GM19463 (cell line): ENCODE results near the gene SH3BP1.
"Not testable (repeated sequence)": the region's sequence is repeated elsewhere in the genome, so short reads cannot be mapped to it uniquely, and the experiment has no call there.

Experiments used
- ATAC-seq: cut with Tn5 transposase; IDR thresholded peaks from one replicate; pipeline ENCODE4 v1.9.1; 2021; ENCODE audit warnings: mild to moderate bottlenecking, moderate library complexity; ENCODE audit not compliant: unreplicated experiment

Gene SH3BP1

DNA sequence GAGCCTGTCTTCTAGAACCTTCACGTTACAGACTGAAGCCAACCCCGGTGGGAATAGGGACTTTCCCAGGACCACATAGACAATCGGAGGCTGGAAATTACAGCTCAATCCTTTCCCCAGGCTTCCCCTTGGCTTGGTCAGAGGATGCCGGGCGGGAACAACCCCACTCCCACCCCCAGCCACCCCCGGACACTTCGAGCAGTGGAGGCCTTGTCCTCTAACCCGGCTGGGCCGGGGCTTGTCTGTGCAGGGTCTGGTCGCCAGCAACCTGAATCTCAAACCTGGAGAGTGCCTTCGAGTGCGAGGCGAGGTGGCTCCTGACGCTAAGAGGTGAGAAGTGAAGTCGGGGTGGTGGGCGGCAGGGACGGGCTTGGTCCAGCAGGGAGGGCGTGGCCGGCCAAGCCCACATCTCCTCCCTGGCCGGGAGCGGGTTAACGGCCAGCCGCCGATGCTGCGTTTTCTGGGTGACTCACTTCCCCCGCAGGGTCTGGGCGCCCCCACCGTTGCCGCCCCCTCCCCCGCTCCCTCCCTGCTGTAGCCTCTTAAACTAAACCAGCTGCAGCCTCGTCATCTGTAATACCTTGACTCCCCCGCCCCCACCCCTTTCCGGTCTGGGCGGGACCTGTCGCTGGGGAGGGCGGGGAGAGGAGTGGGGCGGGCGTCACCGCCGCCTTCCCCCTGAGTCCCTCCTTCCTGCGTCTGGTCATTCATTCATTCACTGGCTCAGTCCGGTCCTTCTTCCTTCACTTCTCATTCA is 37.4 kb downstream of the SH3BP1 start:
- ATAC-seq = peak; percentile 59

DNA sequence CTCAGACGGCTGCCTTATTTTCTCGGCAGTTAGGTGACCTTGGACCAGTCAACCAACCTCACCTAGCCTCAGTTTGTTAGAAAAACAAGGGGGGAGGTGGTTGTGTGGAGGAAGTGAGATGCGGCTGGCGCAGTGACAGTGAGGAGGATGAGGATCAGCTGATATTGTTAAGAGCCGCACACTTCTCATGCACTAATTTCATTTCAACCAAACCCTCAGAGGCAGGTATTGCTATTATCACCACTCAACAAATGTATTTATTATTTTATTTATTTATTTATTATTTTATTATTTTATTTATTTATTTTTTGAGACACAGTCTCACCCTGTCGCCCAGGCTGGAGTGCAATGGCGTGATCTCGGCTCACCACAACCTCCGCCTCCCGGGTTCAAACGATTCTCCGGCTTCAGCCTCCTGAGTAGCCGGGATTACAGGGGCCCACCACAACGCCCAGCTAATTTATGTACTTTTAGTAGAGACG is 38.1 kb downstream of the SH3BP1 start:
- peak; percentile 1 for ATAC-seq

DNA sequence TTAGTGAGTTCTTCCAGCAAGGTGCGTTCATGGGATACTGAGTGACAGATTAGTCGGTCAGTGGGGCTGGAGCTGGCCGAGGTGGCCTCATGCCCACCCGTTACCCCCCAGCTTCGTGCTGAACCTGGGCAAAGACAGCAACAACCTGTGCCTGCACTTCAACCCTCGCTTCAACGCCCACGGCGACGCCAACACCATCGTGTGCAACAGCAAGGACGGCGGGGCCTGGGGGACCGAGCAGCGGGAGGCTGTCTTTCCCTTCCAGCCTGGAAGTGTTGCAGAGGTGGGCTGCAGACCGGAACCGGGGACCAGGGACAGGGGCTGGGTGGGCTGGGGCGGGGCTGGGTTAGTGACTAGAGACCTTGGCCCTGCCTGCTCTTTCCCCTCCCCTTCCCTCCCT is 38.9 kb downstream of the SH3BP1 start:
- ATAC-seq = no peak

DNA sequence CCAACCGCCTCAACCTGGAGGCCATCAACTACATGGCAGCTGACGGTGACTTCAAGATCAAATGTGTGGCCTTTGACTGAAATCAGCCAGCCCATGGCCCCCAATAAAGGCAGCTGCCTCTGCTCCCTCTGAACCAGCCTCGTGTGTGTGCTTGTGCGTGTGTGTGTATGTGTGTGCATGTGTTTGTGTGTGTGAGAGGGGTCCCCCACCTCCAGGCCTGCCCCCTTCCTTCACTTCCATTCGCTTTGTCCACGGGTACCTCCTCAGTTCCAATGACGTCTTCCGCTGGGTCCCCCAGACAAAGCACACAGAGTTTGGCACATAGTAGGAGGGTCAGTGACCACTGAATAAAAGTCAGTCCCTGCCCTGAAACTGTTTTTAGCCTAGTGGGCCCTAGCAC is 40.2 kb downstream of the SH3BP1 start:
- ATAC-seq = no peak

DNA sequence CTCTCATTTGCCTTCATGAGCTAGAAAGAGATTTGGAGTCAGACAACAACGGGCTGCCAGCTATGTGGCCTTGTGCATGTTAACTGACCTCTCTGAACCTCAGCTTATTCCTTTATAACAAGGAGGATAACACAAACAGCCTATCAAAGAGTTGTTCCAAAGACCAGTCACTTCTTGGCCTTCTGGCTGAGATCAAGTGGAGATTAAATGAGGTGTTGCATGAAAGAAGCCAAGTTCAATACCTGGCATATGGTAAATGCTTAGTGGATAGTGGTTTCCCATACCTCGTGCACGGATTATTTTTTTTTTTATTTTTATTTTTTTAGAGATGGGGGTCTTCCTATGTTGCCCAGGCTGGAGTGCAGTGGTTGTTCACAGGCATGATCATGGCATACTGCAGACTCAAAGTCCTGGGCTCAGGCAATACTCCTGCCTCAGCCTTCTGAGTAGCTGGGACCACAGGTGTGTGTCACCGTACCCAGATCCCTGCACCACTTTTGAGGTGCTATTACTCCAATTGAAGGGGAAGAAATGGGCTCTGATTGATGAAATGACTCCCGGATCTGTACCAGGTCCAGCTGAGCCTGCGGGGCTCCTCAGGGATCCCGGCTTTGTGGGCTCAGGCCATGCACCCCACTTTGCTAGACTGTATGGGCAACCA is 40.9 kb downstream of the SH3BP1 start:
- no peak for ATAC-seq

DNA sequence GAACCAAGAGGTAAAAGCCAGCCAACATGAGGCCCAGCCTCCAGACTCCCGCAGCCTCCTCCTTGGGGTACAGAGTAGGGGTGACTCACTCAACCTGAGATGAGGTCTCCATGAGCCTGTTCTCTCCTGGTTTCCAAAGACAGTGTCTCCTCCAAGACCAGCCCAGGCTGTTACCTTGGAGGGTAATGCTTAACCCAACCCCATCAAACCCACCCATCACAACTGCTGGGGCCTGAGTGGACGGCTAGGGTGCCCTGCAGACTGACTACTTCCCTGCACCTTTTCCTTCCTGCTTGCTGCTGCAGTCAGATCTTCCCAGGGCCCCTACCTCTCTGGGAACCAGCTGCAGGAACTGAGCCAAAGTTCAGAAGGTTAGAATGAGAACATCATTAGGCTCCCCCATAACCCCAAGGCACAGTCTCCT is 41.5 kb downstream of the SH3BP1 start:
- ATAC-seq = no peak

DNA sequence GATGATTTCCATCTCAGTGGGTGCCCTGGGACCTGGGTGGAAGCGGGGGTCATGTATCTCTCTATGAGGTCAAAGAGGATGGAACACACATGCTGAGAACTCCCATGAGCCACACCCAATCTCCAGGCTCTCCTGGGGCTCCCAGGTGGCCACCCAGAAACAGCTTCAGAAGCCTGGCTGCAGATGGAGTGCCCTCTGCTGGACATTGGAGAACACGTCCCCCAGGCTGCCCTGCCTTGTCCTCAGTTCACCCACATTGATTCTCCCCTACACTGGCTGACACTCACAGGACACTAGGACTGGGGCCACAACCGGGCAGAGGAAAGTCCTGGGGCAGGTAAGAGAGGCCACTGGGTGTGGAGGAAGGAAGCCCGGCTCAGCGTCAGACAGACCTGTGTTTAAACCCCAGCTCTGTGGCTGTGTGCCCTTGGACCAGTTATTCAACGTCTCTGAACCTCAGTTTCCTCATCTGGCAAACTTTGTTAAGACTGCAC is 42.1 kb downstream of the SH3BP1 start:
- no peak for ATAC-seq

DNA sequence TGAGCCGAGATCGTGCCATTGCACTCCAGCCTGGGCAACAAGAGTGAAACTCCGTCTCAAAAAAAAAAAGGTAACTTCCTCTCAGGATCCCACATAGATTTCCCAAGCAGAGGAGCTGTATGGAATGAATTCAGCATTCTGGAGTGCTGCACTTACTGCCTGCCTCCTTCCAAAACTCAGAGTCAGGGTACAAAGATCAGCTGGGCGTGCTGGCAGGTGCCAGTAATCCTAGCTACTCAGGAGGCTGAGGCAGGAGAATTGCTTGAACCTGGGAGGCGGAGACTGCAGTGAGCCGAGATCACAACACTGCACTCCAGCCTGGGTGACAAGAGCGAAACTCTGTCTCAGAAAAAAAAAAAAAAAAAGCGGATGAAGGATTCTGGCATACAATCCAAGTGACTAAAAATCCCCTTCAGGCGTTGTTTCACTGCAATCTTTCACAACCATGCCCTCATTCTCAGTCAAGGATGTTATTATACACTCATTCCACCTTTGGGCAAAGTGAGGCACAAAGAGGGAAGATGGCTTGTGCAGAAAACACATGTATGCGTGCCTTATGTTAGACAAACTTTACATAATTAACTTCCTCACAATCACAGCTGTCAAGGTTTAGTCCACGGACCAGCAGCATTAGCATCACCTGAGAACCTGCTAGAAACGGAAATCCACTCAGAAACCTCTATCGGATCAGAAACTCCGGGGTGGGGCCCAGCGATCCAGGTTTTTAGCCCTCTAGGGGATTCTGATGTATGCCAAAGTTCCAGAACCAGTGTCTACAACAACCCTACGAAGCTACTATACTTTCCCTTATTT is 45.5 kb downstream of the SH3BP1 start:
- no peak for ATAC-seq

DNA sequence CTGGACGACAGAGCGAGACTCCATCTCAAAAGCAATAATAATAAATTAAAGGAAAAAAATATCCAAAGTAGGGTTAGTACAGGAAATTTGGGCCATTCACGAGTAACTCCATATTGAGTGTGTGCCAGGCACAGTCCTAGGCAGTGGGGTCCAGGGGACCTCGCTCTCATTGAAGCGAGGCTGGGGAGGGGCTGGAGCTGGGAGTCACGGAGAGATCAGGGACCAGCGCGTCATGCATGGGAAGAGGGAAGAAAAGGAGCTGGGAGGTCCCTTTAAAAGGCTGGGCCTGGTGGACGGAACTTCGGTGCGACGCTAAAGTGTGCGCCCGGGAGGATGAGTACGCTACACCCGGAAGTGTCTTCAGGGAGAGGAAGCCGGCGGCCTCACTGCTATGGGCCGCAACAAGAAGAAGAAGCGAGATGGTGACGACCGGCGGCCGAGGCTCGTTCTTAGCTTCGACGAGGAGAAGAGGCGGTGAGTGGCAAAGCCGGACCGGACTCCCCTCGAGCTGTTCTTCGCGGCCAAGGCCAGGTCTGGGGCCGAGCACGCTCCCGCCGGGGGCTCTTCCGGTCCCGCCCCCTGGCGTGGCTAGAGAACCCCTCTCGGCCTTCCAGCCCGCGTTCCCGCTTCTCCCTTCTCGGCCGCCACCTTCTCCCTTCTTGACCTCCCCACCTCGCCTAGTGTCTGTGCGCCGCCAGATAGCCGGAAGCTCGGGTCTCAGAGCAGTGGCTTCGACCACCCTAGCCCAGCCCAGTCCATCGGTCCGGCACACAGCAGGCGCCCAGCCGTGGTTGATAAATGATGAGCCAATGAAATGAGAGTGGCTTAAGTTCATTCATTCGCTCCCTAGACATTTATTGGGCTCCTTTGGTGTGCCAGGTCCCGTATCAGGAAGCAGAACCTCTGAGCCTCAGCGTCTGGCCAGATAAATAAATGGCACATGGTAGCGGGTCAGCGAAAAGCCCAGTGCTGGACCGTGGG is 46.8 kb downstream of the SH3BP1 start, which contains the start of gene NOL12:
Gene NOL12 (plus strand): TSS at position 342 of the 981 bp plus-strand sequence. CDS start 50 bp downstream, at position 392.
- peak; percentile 83 for ATAC-seq

DNA sequence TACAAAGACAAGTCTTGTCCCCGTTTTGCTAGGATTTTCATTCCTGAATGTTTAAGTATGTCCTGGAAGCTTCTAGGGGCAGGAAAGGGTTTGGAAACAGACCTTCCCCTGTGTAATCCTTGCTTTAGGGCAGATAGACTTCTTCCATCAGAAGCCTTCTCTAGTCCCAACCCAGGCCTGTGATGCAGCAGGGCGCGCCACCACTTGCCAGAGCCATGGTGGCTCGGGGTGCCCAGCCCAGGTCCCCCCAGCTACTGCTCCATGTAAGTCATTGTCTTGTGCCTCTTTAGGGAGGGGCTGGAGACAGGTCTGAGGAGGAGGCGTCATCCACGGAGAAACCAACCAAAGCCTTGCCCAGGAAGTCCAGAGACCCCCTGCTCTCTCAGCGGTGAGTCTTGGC is 50.9 kb downstream of the SH3BP1 start:
- ATAC-seq = no peak

DNA sequence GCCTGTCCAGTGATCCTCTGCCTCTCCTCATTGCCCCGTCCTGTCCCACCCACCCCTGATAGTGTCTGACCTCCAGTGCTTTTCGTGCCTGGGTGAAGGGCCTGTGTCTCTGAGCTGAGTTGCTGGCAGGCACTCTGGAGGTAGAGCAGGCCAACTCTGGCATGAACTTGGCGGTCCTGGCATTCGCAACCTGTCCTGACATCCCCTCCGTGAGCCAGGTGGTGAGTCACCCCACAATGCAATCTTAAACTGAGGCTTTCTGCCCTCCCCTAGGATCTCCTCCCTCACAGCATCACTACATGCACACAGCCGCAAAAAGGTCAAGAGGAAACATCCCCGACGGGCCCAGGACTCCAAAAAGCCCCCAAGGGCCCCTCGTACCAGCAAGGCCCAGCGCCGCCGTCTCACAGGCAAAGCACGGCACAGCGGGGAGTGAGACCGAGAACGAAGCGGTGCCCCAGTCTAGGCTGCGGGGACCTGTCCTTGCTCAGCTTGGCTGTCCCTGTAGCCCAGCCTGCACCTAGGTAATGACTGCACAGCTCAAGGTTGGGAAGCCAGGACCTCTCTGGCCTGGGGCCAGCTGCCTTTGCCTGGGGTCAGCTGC is 51.5 kb downstream of the SH3BP1 start:
- no peak for ATAC-seq

DNA sequence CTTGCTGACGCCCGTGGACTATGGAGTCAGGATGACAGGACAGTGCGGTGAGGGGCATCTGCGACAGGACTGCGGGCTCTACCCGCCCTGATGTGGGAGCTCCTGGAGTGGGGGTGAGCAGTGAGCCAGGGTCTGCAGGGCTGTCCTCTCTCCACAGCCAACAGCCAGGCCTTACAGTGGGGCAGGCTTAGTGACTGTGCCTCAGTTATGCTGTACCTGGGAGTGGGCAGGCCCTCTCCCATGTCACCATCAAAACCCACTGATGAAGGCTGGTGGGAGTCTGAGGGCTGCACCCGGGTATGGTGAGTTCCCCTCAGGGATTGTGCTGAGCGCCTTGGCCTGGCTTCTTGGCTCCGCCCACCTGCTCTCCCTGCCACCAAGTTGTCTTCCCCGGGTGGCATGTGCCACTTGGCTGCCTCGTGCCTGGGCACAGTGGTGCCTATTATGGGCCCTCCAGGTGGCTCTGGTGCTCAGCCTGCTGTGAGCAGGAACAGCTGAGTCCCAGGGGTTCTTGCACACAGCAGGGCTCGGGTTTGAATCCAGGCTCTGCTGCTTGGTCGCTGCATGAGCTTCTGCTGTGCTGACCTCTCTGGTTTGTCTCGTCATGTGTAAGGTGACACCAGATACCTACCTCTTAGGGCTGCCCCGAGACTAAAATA is 53.3 kb downstream of the SH3BP1 start:
- no peak for ATAC-seq

DNA sequence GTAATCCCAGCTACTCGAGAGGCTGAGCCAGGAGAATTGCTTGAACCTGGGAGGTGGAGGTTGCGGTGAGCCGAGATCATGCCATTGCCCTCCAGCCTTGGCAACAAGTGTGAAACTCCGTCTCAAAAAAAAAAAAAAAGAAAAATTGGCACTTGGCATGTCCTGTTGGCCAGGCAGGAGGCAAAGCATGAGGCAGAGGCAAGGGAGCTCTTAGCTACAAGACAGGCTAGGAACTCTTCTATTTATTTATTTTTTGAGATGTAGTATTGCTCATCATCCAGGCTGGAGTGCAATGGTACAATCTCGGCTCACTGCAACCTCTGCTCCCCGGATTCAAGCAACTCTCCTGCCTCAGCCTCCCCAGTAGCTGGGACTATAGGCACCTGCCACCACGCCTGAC is 54.7 kb downstream of the SH3BP1 start:
- not testable (repeated sequence) for ATAC-seq

DNA sequence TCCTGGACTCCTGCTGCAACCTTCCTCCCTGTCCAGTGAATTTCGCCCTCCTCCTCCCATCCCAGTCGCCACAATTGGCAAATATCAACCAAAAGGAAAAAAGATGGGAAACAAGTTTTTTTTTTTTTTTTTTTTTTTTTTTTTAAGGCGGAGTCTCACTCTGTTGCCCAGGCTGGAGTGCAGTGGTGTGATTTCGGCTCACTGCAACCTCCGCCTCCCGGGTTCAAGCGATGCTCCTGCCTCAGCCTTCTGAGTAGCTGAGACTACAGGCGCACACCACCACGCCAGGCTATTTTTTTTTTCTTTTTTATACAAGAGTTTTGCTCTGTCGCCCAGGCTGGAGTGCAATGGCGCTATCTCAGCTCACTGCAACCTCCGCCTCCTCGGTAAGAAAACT is 56.8 kb downstream of the SH3BP1 start:
- ATAC-seq = not testable (repeated sequence)

DNA sequence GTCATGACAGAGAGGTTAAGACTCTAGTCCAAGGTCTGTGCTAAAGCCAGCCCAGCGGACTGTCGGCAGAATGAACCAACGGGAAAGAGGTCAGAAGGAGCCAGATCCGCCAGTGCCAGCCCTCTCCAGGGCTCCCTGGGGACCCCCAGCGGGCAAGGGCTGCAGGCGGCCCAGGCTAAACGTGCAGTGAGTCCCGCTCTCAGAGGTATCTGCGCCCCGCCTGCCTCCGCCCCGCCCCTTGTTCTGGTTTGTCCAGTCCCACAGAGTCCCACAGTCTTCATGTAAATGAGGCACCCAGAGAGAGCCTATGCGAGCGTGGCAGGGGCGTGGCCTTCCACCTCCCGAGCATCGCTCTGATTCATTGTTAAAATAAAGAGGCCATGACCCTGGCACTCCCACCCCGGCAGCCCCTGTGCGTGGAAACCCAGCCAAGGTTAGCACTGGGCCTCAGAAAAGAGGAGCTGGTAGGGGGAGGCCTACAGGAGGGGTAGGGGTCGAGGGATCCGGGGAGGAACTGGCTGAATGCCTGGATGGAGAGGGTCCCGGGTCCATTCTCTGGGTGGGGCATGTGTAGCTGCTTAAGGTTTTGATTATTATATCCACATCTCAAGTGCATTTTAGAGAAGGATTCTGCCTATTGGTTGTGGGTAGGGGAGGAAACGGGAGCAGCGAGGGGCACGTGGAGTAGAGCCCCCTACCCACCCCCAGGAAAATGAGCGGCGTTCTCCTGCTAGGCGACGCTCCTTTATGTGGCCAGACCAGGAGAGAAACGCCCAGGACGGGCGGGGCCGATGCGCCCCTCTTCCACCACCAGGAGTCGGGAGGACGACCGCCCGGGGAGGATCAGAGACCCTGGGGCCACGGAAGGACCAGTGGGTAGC is 57.4 kb downstream of the SH3BP1 start, which contains the start of gene TRIOBP:
Gene TRIOBP (plus strand): TSS at position 392 of the 881 bp plus-strand sequence. CDS start 4,318 bp downstream, outside the sequence.
- peak; percentile 98 for ATAC-seq

DNA sequence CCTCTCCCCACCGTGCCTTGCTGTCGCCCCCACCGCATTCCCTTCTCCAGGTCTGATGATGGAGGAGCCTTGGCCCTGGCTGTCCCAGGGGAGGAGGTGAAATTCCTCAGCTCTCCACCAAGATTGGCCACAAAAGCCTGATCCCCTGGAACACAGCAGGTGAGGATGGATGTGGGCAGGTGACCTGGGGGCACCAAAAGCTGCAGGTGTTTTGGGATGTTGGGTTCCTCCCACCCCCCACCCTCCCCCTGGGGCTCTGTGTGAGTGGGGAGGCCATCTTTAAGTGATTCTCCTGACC is 58.0 kb downstream of the SH3BP1 start:
- ATAC-seq = no peak

DNA sequence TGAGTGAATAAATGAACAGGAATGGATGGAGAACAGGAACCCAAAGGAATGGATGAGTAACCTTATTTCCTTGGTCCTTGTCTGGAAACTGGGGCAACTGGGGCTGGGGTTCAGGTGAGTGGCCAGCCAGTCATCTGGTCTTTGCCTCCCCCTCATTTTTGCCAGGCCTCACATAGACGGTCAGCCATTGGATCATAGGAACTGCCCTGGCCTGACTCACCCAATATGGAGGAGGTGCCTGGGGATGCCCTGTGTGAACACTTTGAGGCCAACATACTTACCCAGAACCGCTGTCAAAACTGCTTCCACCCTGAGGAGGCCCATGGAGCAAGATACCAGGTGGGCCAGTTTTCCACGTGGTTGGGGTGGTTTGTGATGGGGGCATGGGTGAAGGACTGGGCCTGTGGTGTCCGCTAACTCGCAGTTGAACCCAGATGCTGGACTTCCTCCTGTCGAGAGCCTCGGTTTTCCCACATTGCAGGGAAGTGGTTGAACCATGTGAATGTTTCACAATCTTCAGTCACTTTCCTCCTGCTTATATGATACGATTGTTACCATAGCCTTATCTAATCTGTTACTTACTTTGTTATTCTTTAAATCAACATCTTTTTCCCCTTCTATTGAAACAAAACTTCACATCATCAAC is 61.8 kb downstream of the SH3BP1 start:
- ATAC-seq = no peak

DNA sequence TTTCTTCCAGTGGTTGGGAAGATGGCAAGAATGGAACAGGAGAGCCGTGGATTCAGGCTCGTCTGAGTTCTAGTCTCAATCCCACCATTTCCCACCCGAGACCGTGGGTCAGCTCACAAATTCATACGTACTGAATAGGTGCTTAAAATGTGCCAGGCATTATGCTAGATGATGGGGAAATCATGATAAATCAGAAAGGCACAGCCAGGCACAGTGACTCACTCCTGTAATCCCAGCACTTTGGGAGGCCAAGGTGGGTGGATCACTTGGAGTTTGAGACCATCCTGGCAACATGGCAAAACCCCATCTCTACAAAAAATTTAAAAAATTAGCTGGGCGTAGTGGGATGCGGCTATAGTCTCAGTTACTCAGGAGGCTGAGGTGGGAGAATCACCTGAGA is 64.4 kb downstream of the SH3BP1 start:
- ATAC-seq = no peak
